ENCODE measurements around the gene MRTFB.

GRCh38 chr16:14104066-14104465 is 32.9 kb downstream of the MRTFB start:
- no peak for TF ChIP-seq POLR2A (IDR thresholded peaks at IDR 0.05)
- no peak for TF ChIP-seq CTCF (IDR thresholded peaks at IDR 0.05)
